DMS153 (cell line): ENCODE measurements around the gene AQP2.
A peak's percentile ranks its signal among the peaks of the same experiment; 100 is the strongest.

Experiments used
- DNase-seq: peaks from one replicate; lab custom pipeline; 2025; lab: John Stamatoyannopoulos, UW

Gene AQP2

DNA sequence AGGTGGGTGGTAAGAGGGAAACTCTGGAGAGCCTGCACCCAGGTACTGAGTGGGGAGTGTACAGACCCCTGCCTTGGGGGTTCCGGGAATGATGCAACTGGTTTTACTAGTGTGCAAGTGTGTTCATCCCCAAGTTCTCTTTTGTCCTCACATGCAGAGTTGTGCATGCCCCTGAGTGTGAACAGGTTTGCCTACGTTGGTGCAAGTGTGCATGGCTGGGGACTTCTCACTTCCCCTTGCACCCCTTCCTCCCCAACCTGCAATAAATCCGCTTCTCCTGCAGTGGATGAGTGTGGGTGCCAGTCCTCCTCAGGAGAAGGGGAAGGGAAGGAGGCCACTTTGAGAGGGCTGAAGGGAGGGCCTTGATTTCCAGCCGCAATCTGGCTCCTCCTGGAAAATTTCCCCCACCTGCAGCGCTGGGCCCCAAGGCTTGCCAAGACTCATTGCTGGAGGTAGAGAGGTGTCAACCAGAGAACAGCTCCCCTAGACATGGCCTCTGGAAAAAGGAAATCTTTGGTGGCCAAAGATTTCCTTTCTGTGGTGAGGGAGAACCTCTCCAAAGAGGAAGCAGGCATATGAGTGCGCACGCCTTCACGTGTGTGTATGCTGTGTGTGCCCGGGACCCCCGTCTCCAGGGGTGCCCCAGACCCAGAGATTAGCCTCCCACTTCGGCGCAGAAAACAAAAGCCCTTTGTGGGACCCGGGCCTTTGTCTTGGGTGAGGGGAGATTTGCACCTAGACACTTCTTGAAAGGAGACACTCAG lies 5.5 kb downstream of the AQP2 start:
- no peak for DNase-seq

- DNase-seq = no peak
Measured at GRCh38 chr12:49956663-49957569, 6.4 kb downstream of the AQP2 start.

- DNase-seq = no peak
Measured at GRCh38 chr12:49957570-49957967, 7.0 kb downstream of the AQP2 start.

DNA sequence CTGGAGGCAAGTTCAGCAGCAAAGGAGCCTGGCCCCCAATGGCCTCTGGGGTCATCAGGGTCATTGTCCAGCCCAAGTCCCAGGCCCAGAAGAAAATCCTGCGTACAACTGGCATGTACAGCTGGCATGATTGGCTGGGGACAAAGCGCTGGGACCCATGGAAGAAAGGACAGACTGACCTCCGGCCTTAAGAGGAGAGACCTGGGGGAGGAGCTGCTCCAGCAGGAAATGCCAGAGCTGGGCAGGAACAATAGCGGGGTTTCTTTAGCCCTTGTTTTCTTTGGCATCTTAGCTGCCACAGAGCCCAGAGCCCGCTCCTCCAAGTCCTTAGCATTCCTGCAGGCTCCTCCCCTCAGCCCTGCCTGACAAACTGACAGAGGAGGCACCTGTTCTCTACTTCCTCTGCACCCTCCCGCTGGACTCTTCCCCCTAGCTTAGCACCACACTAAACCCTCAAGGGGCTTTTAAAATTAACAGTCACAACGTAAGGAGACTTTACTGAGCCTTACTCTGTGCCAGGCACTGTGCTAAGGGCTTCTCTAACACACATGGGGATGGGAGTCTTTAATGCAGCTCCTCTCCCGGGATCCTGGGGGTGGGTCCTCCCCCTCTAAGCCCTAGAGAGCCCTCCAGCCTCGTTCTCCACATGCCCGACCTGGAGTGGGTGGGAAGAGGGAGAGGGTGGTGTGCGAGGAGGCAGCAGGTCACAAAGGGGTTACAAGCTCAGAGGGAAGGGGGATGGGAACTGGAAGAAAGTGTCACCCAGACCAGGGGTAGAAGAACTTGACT lies 9.3 kb downstream of the AQP2 start:
- no peak for DNase-seq

GRCh38 chr12:49960474-49961110 lies 10.1 kb downstream of the AQP2 start:
- DNase-seq = no peak

DNA sequence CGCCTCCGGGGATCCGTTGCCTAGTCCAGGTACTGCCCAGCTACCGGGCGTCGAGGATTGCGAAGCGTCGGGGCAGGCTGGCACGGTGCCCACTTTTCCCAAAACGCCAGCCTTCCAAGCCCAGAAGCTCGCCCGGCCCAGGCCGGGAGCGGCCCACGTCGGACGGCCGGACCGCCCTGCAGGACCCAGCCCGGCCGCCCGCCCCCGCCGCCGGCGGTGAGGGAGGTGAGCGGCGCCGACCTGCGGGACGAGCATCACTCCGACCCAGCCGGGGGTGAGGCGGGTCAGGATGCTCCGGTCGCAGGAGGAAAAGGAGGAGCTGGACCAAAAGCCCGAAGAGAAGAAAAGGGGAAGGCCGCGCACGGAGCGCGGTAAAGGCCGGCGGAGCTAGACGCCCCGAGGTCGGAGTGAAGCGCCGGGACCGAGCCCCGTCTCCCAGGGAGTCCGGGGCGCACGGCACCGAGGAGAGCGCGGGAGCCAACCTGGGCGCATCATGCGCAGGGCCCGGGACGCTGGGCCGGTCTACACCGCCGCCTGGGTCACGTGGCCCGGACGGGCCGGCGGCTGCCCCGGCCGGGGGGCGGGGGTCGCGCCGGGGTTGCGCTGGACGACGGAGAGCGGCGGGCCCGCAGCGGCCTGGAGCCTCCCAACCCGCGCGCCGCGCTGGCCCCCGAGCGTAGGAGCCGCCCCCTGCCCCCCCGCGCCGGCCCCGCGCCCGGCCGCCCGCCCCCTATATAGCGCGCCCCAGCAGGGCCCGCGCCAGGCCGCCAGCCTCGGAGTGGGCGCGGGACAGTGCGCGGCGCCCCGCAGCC lies 10.8 kb downstream of the AQP2 start, which contains the start of gene AQP5:
Gene AQP5, plus strand, starts transcription at position 762 of the 812 bp plus-strand sequence. CDS start 146 bp downstream, outside the sequence.
- no peak for DNase-seq

DNA sequence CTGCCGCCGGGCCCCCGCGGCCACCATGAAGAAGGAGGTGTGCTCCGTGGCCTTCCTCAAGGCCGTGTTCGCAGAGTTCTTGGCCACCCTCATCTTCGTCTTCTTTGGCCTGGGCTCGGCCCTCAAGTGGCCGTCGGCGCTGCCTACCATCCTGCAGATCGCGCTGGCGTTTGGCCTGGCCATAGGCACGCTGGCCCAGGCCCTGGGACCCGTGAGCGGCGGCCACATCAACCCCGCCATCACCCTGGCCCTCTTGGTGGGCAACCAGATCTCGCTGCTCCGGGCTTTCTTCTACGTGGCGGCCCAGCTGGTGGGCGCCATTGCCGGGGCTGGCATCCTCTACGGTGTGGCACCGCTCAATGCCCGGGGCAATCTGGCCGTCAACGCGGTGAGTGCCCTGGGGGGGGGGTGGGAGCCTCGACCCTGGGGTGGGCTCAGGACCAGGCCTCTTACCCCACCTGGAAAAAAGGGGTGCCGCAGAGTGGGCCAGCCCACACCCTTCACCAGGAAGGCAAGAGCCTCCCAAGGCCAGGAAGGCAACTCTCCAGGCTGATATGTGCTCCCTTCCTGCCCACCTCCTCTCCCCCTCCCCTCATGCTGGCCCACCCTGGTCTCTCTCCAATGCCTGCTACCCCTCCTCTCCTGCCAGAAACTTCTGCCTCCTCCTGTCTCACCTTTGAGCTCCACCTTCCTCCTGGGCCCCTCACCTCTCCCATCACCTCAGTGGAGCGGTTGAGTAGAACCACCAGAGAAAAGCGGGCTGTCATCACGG lies 11.6 kb downstream of the AQP2 start:
- DNase-seq = no peak

DNA sequence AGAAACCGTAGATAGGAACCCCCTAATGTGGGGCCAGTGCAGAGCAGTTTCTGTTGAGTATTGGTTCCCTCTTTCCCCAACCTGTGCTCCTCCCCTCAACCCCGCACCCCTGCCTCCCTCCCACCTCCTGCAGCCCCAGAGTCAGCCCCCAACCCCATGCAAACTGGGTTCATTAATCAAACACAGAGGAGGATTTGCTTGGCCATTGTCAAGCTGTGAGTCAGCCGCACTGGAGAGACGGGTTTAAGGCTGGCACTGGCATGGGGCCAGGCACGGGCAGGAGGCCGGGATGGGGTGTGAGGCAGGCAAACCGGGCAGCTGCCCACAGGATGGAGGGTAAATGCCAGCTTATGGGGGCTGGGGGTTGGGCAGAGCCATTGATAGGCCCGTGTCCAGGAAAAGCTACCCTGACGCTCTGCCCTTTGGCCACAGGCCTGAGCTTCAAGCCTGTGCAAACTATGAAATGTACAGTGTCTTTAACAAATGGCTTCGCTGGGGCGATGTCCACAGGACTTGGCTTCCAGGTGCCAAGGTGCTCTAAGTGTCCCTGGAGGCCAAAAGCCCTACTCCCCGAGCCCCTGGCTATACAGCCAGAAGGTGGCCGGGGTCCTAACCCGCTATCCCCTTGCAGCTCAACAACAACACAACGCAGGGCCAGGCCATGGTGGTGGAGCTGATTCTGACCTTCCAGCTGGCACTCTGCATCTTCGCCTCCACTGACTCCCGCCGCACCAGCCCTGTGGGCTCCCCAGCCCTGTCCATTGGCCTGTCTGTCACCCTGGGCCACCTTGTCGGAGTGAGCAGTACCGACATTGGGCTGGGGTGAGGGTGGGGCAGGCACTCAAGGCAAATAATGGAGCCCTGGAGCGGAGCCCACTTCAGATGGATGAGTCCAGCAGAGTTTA lies 12.6 kb downstream of the AQP2 start:
- peak; percentile 68 for DNase-seq

GRCh38 chr12:49963976-49964815 lies 13.7 kb downstream of the AQP2 start:
- no peak for DNase-seq

DNA sequence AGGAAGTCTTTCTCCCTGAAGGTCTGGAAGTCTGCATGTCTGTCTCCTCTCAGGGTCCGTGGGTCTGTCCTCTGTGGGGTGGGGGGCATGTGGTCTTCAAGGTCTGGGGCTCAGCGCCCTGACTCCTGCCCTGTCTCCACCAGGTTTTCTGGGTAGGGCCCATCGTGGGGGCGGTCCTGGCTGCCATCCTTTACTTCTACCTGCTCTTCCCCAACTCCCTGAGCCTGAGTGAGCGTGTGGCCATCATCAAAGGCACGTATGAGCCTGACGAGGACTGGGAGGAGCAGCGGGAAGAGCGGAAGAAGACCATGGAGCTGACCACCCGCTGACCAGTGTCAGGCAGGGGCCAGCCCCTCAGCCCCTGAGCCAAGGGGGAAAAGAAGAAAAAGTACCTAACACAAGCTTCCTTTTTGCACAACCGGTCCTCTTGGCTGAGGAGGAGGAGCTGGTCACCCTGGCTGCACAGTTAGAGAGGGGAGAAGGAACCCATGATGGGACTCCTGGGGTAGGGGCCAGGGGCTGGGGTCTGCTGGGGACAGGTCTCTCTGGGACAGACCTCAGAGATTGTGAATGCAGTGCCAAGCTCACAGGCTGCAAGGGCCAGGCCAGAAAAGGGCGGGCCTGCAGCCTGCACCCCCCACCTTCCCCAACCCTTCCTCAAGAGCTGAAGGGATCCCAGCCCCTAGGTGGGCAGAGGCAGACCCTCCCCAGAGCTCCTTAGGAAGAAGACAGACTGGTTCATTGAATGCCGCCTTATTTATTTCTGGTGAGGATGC lies 14.5 kb downstream of the AQP2 start:
- DNase-seq = no peak

DNA sequence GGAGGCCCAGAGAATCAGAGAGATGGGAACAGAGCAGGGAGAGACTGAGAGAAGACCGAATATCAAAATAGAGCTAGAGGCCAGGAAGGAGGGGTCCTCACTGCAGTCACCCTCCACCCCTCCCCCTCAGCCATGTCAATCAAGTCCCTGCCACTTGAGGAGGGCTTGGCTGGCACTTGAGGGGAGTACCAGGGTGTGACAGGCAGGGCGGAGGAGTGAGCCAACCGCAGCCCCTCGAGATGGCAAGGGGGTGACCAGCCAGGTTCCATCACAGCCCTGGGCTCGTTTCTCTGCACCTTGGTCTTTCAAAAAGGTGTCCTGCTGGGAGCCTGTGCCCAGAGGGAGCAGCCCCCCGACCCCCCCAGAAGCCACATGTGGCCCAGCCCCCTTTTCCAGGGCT lies 15.3 kb downstream of the AQP2 start:
- no peak for DNase-seq

DNA sequence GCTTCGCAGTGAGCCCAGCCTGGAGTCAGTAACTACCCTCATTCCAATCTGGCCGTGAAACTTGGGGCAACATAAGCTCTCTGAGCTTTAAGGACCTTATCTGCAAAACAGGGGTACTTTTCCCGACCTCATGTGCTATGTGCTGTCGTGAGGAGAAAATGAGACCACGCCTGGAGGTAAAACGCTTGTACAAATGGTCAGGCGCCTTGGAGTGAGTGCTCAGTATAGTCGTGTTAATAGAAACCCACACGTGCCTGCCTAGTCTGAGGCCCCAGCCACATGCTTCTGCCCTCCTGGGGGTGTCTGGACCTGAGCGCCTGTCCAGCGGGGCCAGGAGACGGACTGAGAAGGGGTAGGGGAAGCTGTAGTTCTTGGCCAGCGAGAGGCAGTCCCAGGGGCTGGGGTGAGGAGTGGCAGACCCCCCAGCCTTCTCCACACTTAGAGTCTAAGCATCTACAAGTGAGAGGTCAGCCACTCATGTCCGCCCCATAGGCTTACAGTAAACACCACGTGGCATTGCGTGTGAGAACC lies 16.0 kb downstream of the AQP2 start:
- no peak for DNase-seq

DNA sequence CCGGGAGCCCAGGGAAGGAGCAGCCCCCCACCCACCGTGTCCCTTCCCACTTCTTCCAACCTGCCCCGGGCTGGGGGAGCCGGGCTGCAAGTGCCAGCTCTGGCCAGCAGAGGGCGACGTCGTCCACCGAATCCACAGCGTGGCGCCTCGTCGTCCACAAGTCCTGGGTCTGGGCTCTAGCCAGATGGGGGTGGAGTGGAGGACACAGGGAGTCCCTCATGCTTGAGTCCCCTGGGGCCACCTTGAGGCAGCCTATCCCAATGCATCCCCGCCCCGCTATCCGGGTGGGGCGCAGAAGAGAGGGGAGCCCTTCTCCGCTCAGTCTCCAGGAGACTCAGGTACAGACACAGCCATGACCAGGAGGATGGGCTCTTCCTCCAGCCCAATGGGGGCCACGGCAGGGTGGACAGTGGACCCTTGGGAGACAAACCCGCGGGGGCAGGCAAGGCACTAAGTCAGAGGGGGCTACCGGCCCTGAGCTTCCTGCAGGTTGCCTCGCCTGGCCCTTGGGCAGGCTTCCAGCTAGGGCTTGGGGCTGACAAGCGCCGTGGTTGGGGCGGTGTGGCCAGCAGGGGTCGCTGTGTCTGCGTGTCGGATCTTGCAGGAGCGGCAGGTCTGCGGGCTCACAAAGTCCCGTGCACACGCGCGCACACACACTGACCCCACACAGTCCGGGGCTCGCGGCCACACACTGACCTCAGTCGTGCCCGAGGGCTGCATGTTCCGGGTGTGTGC lies 16.7 kb downstream of the AQP2 start:
- peak; percentile 66 for DNase-seq

DNA sequence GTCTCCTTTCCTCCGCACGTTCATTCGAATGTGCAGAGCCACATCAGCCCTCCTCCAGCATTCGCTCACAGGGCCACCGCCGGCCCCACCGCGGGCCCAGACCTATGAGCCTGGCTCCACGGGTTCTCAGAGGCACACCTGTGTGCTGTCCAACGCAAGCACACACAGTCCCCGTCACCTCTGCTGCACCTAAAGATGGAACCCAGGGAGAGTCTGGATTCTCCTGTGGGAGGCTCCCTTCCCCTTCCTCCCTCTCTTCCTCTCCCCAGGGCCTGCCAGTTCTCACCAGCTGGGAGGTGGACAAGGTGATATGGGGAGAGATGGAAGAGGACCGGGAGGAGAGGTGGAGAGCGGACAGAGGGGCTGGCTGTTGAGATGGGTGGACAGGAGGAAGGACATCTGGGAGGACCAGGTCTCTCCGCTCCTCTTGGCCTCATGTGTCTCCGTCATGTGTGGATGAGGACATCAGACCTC lies 17.3 kb downstream of the AQP2 start:
- no peak for DNase-seq

DNA sequence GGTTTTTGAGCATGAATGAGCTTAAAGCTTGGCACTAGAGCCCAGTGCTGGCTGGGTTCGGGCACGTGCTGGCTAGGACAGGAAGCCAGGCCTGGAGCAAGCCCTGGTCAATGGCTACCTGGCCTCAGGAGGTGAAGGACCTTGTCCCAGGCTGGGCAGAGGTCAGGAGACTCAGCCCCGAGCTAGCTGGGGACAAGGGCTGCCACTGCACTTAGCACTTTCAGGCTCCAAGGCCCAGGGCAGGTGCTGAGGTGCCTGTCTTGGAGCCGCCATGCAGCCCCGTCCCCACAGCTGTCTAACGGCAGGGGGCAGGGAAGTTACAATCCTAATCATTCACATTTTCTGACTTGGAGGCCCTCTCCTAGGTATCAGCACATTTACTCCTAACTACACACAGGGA lies 17.9 kb downstream of the AQP2 start:
- DNase-seq = no peak

GRCh38 chr12:49969027-49969426 lies 18.5 kb downstream of the AQP2 start:
- DNase-seq = no peak
